Stimulated activated CD4-positive, alpha-beta T cell treated with anti-CD3 and anti-CD28 coated beads, Interleukin-12 subunit alpha, Interleukin-12 subunit beta, amount 100 ng/mL, for 48 hours (primary cell): ENCODE results near the gene EPB41L4B.
A peak's percentile ranks its signal among the peaks of the same experiment; 100 is the strongest.
"Not testable (repeated sequence)": the region's sequence is repeated elsewhere in the genome, so short reads cannot be mapped to it uniquely, and the experiment has no call there.

Experiments
- DNase-seq, 3 donors: peaks; one replicate each; pipeline ENCODE4 v3.0.0-alpha.2; 2020; ENCODE audit warnings: low read depth in 2 of 3, low spot score in 1 of 3

The EPB41L4B gene

DNA sequence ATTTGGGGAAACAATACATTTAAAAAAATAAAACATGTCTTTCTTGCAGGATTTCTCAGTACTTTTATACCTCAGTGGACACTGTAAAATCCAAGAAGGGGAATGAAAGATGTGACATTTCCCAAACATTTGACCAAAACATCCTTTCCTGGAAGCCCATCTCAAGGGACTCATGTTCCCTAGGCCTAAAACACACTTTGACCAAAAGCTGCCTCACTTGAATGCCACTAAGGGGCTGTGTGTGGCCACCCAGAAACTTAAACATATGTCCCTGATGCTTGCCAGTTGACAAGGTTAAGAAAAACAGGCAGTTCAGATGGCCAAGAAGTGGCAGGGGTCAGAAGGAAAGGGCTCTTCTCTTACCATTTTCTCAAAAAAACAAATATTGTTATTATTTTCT lies 73.6 kb downstream of the EPB41L4B start:
- no peak for DNase-seq

DNA sequence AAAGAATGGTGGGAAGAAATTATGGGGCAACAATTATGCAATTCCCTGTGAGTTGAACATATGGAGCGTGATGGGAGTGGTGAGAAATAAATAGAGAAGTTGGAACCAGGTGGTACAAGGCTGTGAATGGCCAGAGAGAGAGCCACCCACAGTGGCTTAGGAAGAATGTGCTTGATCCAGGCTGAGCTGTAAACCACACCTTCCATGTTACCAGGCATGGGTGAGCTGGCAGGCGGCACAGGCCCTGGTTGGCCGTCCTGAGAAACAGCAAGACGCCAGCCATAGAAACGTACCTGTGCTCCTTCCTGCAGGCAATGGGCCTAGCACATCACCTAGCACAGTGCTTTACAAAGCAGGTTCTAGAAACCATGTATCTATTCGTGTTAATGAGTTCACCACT lies 74.3 kb downstream of the EPB41L4B start:
- DNase-seq: no peak

DNA sequence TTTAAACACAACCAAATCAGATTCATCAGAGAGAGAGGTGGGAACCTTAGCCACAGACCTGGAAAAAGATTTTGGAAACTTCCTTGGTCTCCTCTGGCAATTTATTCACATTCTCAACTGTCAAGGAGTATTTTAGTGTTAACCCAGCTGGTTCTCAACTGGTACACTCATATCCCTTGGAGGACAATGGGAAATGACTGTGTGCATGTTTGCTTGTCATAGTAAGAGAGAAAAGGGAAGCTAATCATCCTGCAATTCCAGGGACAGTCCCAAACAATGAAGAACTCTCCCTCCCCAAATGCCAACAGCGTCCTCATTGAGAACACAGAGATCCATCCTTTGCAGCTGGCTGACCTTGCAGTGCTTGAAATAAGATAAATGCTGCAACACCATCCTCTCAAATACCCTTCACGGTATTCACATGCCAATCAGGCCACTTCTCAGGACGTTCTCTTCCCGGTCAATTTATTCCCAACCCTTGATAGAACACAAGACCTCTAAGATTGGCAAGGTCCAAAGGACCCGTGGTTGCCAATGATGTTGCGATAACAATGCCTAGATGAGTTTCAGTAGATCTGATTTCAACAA lies 75.5 kb downstream of the EPB41L4B start:
- DNase-seq: no peak

DNA sequence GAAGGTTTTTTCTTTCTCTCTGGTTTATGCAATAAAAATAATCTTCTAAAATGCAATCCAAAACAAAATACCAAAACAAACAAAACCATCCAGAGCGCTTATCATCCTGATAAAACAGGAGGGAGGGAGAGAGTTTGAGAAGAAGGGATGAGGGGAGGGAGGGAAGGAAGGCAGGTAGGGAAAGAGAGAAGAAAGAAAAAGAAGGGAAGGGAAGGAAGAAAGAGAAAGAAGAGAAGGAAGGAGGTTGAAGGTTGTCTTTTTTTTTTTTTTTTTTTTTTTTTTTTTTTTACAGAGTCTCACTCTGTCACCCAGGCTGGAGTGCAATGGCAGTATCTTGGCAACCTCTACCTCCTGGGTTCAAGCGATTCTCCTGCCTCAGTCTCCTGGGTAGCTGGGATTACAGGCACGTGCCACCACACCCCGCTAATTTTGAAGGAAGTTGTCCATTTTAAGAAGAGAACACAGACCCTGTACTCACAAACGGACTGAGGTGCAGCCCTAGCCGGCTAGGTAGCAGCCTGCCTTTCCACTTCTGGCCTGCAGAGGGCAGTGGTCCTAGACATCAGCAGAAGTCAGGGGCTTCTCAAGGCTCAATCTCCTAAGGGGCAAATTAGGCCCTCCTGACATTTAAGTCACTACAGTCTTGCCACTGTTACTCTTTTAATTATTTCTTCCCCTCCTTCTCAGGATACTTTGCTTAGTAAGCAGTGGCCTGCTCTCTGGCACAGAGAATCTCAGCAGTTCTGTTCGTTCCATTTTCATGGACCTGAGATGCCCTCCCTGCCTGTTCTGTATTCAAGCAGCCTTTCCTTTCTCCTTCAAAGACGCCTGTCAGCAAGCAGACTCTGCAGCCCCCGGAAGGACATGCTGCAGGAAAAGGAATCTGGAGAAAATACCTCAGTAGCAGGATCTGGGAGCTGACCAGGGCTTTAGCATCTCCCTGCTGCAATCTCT lies 76.4 kb downstream of the EPB41L4B start:
- peak; percentile 50 to 62 (median 50) for DNase-seq

DNA sequence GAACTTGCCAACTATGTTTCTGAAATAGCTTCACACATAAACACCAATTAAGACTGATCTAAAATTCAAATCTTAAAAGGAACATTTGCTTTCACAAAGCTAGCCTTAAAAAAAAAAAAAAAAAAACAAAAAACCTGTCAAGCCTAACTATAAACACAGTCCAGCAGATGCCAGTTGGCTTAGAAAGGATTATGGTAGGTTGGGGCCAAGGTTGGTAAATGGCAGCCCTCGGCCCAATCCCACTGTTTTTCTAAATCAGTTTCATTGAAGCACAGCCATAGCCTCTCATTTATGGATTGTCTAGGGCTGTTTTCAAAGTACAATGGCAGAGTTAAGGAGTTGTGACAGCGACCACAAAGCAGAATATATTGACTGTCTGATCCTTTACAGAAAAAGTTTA lies 78.1 kb downstream of the EPB41L4B start:
- DNase-seq: no peak

DNA sequence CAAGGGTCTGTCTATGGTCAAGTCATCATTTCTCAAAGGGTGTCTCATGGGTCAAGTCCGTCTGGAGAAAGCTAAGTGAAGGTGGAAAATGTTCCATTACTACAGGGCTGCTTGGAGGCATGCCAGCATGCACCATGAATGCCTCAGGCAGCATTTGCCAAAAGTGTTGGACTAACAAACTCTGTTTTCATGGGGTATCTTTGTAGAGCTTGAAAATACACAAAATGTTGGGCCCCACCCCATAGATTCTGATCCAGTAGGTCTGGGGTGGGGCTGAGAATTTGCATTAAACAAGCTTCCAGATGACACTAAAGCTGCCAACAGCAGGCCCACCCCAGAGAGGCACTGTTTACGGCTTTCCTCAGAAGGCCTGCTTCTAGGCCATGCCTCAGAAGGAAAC lies 78.8 kb downstream of the EPB41L4B start:
- no peak for DNase-seq

DNA sequence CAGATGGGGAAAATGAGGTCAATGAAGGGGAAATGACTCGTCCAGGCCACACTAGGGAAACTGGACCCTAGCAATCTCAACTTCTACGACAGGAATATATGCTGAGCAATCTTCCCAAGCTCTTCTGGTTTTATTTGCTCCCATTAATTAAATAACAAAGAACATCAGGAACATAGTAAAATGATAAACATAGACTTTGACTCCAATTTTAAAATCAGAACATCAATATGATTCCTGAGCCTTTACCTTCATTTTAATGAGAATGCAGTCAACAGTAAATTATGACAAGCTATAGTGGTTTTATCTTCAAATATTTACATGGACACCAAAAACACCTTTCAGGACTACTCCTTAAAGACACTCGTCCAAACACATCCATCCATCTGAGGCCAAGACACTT lies 79.7 kb downstream of the EPB41L4B start:
- no peak for DNase-seq

DNA sequence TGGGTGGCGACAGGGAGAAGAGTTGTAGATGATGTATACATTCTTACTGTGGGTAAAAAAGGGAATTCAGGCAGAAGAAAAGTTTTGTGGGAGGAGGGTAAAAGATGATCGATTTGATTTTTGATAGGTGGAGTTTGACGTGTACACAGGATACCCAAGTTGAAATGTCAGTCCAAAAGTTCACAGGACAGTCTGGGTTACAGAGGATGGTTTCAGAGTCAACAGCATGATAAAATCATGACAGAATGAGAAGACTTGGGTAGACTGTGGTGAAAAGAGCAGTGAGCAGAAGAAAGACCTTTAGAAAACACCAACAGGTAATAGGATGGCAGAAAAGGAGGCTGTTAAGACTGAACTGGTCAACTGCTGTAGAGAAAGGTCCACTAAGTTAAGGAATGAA lies 81.6 kb downstream of the EPB41L4B start:
- no peak for DNase-seq

DNA sequence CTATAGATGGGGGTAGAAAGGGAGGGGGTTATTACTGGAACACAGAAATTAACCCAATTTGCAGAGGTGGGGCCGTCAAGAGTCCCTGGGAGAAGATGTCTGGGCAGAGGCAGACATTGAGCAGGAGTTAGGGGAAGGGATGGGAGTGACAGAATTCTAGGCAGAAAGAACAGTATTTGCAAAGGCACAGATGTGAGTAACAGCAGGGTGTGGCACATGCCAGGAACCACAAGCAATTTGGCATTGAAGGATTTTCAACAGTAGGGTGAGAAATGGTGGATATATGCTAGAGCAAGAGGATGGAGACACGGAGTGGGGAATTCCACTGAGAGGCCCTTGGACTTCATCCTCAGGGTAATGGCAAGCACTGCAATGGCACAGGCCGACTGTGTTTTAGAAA lies 82.2 kb downstream of the EPB41L4B start:
- no peak for DNase-seq

DNA sequence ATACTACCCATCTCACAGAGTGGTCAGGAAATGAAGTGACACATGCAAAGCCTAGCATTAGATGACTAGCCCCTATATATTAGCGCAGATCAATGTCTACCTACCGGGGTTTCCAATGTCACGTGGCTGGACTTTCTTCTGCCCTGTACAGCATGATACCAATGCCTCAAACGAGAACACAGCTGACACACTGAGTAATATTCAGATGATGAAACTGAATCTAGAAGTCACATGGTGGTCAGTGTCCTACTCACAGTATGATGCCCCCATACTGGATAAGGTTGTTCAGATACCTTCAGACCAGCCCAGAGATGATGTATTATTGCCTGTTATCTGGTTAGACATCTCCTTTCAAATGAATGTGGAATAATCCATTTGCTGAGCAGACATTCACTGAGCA lies 82.7 kb downstream of the EPB41L4B start:
- DNase-seq: no peak

DNA sequence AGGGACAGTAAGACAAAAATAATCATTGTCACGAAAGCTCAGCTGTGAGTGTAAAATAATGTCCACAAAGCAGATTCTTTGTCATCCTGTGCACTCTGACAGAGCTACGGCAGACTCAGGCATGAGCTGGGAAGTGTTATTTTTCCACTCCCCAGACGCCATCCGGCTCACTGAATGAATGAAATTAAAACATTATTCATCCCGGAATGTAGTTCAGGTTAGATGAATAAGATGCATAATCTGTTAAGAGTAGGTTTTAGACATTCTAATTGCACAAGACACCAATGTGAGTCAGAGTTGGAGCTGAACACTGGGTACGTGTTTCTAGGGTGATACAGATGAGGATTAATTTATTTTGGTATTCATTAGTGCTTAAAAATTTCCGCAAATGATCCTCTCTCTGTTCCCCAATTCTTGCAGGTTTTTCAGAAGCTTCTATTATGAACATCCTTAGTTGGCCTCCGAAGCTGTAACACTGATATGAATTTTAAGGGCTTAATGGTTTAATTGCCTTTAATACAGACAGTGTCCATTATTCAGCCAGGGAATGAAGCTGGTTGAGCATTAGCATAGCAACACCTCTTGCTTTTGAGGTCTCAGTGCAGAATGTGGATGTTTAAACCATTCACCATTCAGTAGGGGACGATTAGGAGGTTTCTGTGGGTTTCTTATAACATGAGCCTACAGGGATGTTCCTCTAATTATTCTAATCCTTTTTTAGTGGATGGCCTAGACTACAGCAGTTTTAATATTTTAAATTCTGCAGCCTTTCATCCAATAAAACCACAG lies 88.2 kb downstream of the EPB41L4B start:
- no peak for DNase-seq

DNA sequence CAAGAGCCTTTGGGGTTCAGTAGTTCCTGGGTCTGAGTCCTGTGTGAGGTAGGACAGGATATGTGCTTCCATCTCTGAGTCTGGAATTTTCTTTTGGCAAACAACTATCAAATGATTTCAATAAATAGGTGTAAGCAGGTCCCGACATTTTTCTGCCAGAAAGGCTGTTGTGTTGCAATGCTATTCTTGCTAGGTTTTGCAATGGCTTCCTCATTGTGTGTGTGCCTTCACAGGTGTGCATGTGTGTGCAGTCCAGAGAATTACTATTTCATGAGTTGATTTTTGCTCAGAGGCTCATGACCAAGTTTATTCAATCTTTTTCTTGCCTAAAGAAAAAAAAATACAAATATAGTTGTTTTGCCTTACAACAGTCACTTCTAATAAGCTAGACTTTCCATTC lies 89.3 kb downstream of the EPB41L4B start:
- DNase-seq: no peak

DNA sequence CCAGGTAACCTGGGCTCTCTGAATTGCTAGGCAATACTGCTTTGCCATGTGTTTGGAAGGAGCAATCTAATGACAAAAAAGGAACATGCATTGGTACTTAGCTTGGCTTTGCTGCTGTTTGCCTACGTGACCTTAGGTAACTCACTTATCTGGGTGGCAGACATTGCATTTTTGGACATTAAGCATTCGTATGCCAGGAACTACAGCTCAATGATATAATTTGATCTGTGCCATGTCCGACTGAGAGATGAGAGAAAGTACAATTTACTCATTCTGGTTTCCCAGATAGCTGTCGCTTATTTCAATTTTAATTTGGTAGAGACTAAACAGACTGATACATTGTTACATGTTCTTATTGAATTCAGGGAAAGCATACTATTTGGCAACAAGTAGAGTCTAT lies 90.6 kb downstream of the EPB41L4B start:
- no peak for DNase-seq

DNA sequence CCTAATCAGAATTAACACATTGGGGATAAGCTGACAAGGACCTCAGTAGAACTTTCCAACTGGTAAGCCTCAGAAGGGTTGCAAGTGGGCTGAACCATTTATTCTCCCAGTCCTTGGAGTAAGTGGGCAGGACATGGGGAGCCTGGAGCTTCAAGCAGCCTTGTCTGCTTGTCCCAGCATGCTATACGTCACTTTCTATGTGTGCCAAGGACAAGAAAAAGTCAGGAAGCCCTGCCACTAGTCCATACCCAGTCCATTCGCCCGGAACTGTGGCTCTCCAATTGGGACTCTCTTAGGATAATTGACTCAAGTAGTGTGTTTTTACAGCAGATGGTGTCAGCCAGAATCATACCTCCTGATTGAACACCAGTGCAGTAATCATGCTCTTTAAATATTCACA lies 91.2 kb downstream of the EPB41L4B start:
- no peak for DNase-seq

DNA sequence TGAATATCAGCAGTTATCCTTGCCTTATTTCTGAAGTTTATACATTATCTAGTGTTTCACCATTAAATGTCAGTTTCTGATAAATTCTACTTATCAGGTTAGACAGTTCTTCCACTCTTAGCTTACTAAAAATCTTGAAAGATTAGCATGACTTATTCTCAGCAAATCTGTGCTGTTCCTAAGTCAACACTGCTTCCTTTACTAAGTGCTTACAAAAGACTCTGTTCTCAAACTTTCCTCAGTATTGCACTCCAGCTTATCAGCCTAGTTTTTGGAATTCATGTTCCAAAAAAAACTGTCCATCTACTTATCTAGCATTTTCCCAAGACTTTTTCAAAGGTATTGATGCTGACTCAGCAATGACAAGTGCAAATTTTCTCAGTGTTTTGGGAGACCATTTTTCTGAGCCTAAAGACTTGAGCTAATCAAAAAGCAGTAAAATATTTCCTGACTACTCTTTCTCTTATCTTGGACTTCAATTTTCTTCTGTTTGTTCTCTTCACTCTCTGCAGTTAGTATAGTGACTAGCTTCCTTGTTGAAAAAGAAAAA lies 92.7 kb downstream of the EPB41L4B start:
- no peak for DNase-seq

DNA sequence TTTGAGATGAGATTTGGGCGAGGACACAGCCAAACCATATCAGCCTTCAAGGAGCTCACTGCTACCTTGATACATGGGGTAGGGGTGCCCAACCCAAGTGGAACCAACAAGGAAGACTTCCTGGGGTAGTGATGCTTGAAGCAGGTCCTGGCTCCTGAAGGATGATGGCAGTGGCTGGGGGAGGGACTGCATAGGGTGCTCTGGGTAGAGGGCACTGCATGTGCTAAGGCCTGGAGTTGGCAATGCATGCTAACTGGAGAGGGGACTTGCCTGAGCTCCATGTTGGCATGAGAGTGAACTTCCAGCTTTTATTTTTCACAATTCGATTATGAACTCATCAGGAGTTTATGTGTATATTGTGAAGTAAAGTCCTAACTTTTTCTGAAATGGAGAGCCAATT lies 95.2 kb downstream of the EPB41L4B start:
- no peak for DNase-seq

DNA sequence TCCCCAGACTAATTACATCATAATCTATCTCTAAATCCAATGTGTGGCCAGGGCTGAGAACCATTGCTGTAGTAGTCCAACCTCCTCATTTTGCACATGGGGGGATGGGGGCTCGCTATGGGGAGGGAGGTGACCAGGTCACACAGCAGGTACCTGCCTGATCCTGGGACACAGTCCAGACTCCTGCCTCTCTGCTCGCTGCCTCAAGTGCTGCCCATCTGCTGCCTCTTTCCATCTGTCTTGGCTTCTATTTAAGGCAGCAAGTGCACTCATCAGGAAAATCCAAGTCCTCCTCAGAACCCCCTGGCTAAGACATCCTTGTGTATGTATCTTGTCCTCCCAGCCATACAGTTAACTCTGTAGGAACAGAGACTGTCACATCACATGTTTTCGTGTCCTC lies 96.1 kb downstream of the EPB41L4B start:
- DNase-seq: no peak

DNA sequence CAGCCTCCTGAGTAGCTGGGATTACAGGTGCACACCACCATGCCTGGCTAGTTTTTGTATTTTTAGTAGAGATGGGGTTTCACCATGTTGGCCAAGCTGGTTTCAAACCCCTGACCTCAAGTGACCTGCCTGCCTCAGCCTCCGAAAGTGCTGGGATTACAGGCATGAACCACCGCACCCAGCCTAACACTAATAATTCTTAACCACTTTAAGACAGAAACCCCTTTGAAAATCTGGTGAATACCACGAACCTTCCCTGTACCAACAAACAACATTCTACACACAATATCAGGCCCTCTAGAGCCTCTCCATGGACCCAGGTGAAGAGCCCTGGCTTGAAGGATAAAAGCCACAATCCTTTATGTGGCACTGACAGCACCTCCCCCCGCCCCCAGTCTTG lies 102.6 kb downstream of the EPB41L4B start:
- not testable (repeated sequence) for DNase-seq

DNA sequence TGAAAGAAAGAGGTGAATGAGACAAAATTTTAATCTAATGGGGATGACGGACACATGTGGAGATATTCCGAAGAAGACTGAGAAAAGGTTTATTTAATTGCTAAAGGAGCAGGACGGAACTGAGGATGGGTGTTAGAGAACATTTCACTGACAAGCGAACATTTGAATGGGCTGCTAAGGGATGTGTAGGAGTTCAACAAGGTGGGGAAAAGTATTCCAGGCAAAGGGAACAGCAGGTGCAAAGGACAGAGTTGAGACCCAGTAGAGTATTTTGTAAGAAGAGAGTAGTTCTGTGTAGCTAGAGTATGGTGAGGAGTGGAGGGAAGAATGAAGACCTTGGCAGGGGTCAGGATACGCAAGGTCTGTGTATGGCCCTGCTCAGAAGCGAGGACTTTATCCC lies 106.4 kb downstream of the EPB41L4B start:
- DNase-seq: no peak

DNA sequence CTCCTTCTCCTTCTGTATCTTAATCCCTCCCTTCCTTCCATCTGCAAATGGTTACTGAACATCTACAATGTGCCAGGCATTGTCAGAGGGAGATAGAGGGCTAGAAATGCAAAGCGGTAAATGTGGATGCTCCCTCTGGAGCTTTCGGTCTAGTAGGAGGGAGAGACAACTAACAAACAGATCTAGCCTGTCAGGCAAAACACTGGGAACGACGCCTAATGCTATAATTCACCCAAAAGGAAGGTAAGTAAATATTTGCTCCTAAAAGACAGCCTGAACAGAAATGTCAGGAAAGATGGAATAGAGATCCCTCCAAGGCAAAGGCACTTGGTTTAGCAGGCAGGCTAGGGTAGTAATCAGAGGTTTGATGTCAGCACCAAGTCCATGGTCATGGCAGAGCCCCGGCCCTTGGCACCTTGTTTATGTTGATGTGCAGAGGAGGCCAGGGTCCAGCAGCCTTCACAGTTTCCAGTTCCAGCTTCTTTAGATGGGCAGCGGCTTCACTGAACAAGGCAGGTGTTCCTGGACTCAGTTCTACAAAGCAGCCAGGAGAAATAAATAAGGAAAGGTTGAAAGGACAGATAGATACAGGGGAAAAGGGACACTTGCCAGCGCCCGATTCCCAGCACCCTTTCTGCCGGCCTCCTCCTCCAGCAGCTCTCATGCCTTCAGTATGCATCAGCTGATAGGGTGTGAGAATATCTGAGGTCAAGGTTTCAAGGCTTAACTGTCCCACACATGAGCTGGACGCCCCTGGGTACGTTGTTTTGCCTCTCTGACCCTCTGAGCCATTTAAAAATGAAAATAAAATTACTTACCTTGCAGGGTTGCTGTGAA lies 107.4 kb downstream of the EPB41L4B start:
- no peak for DNase-seq

DNA sequence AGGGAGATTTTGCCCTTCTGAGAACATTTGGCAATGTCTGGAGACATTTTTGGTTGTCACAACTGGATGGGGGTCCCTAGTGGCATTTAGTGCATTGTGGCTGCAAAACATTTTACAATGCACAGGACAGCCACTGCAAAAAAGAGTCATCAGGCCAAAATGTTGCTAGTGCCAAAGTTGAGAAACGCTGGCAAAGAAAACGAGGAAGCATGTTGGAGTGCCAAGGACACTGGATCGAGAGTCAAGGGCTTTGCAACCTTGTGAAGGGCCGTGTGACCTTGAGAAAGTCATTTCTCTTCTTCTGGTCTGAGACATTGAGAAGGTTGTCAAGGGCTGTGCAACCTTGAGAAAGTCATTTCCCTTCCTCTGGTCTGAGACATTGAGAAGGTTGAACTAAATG lies 108.1 kb downstream of the EPB41L4B start:
- DNase-seq: no peak
